Stimulated activated CD8-positive, alpha-beta memory T cell treated with anti-CD3 and anti-CD28 coated beads, Interleukin-2, amount 100 ng/mL, for 48 hours (primary cell): ENCODE results near the gene ZNF318.
A peak's percentile ranks its signal among the peaks of the same experiment; 100 is the strongest.
"Not testable (repeated sequence)": the region's sequence is repeated elsewhere in the genome, so short reads cannot be mapped to it uniquely, and the experiment has no call there.

Experiments used
- DNase-seq, 2 donors: peaks; one replicate each; pipeline ENCODE4 v3.0.0-alpha.2; 2020; ENCODE audit warnings: low read depth in 2 of 2

The ZNF318 gene

GRCh38 chr6:43338243-43338642 lies 31.2 kb downstream of the ZNF318 start:
- DNase-seq = no peak

- no peak for DNase-seq
Observed at GRCh38 chr6:43336382-43336781, 33.1 kb downstream of the ZNF318 start.

GRCh38 chr6:43335469-43335868 lies 34.0 kb downstream of the ZNF318 start:
- no peak for DNase-seq

GRCh38 chr6:43334466-43335095 lies 34.9 kb downstream of the ZNF318 start:
- no peak for DNase-seq

GRCh38 chr6:43331891-43332290 lies 37.6 kb downstream of the ZNF318 start:
- no peak for DNase-seq

GRCh38 chr6:43331470-43331869 lies 38.0 kb downstream of the ZNF318 start:
- DNase-seq = no peak

- no peak for DNase-seq
Observed at GRCh38 chr6:43328528-43328927, 40.9 kb downstream of the ZNF318 start.

- DNase-seq = no peak
Observed at GRCh38 chr6:43325876-43326275, 43.6 kb downstream of the ZNF318 start.

- DNase-seq = no peak
Observed at GRCh38 chr6:43318011-43318410, 51.4 kb downstream of the ZNF318 start.

- no peak for DNase-seq
Observed at GRCh38 chr6:43313813-43314212, 55.6 kb downstream of the ZNF318 start.

GRCh38 chr6:43311666-43312065 lies 57.8 kb downstream of the ZNF318 start:
- no peak for DNase-seq

- DNase-seq = no peak
Observed at GRCh38 chr6:43310624-43311023, 58.8 kb downstream of the ZNF318 start.

GRCh38 chr6:43310134-43310533 lies 59.3 kb downstream of the ZNF318 start:
- no peak for DNase-seq

- DNase-seq = no peak
Observed at GRCh38 chr6:43308990-43309477, 60.4 kb downstream of the ZNF318 start.

GRCh38 chr6:43308101-43308989 lies 61.1 kb downstream of the ZNF318 start, which contains the start of gene CRIP3:
TSS of gene CRIP3 (minus strand) at chr6:43308826. CDS start at chr6:43308792, 34 bp downstream.
- peak; percentile 13 to 28 for DNase-seq

GRCh38 chr6:43307451-43308100 lies 61.9 kb downstream of the ZNF318 start:
- no peak for DNase-seq

GRCh38 chr6:43306086-43306485 lies 63.4 kb downstream of the ZNF318 start:
- no peak for DNase-seq

GRCh38 chr6:43304882-43305281 lies 64.6 kb downstream of the ZNF318 start:
- no peak for DNase-seq

- no peak for DNase-seq
Observed at GRCh38 chr6:43304361-43304760, 65.1 kb downstream of the ZNF318 start.

GRCh38 chr6:43303751-43304331 lies 65.6 kb downstream of the ZNF318 start:
- no peak for DNase-seq

GRCh38 chr6:43303006-43303405 lies 66.4 kb downstream of the ZNF318 start:
- not testable (repeated sequence) for DNase-seq

GRCh38 chr6:43302126-43302525 lies 67.3 kb downstream of the ZNF318 start:
- no peak for DNase-seq
